Calu3 (cell line): ENCODE measurements around the gene OCSTAMP. TPM values are rescaled to one million over a fixed set of nuclear protein-coding genes. Genes with fewer than 3 reads are reported as not detected.

ENCODE experiments used
- BruUV-seq: library from RNA; stranded (reverse); fragments of 400-500 nt; replicated peaks from 2 replicates; lab custom pipeline; 2021; lab: Mats Ljungman, UMichigan
- CTCF ChIA-PET: fragments of 300-600 bp; sonication (Branson Sonifier 250); formaldehyde crosslinking; loops from one replicate; lab custom pipeline; 2022; ENCODE audit warnings: antibody characterized with exemption; lab: Charles Lee
- DNase-seq: peaks from one replicate; pipeline ENCODE4 v3.0.0; 2022
- H3K27ac Mint-ChIP-seq: one replicate; pipeline ENCODE4 v1.8.0; 2022; ENCODE audit warnings: mixed read lengths; ENCODE audit not compliant: unreplicated experiment
- H3K27me3 Mint-ChIP-seq: one replicate; pipeline ENCODE4 v1.8.0; 2022; ENCODE audit warnings: mixed read lengths; ENCODE audit not compliant: unreplicated experiment
- H3K36me3 Mint-ChIP-seq: one replicate; pipeline ENCODE4 v1.8.0; 2022; ENCODE audit warnings: mild to moderate bottlenecking, moderate library complexity, mixed read lengths; ENCODE audit not compliant: insufficient read depth, unreplicated experiment
- H3K4me1 Mint-ChIP-seq: one replicate; pipeline ENCODE4 v1.8.0; 2022; ENCODE audit warnings: mild to moderate bottlenecking, low read depth, mixed read lengths; ENCODE audit not compliant: unreplicated experiment
- H3K4me3 Mint-ChIP-seq: one replicate; pipeline ENCODE4 v1.8.0; 2022; ENCODE audit warnings: mild to moderate bottlenecking, low read depth, moderate library complexity, mixed read lengths; ENCODE audit not compliant: unreplicated experiment
- H3K9me3 Mint-ChIP-seq: one replicate; pipeline ENCODE4 v1.8.0; 2022; ENCODE audit warnings: low read depth, mixed read lengths; ENCODE audit not compliant: unreplicated experiment
- CTCF ChIP-seq: fragments of 200-600 bp; IDR thresholded peaks from one replicate; pipeline ENCODE4 v1.8.0; 2022; ENCODE audit warnings: antibody characterized with exemption; ENCODE audit not compliant: unreplicated experiment
- intact Hi-C: fragments of 100-400 bp; cut with micrococcal nuclease; formaldehyde crosslinking; loops from one replicate; pipeline ENCODE4 v1.10.0; 2022; ENCODE audit not compliant: unreplicated experiment
- total RNA-seq: library from RNA; stranded (reverse); gene quantifications from 2 replicates; pipeline ENCODE4 v1.2.3, GENCODE V29; 2022

Gene OCSTAMP
- total RNA-seq, 1 experiment from 2014 or later = not detected

GRCh38 chr20:46586724-46587123 is 36.3 kb upstream of the OCSTAMP start:
- TF ChIP-seq CTCF = no peak
- H3K4me1 Mint-ChIP-seq = no peaks in the 10 kb centered on the region
- DNase-seq = no peak
- H3K4me3 Mint-ChIP-seq = no peak overlapping the region
- intact Hi-C loops = no loop called here
- CTCF ChIA-PET = no interaction called here
- BruUV-seq = no TSS peak
- no peak overlapping the region for H3K27ac Mint-ChIP-seq
- H3K9me3 Mint-ChIP-seq = no peaks in the 10 kb centered on the region
- no peaks in the 10 kb centered on the region for H3K36me3 Mint-ChIP-seq
- H3K27me3 Mint-ChIP-seq = peaks cover 4% of the 10 kb centered on the region

GRCh38 chr20:46584508-46584907 is 34.1 kb upstream of the OCSTAMP start:
- Mint-ChIP-seq H3K4me1 (no peaks in the 10 kb centered on the region), H3K36me3 (no peaks in the 10 kb centered on the region), H3K27me3 (peaks cover 15% of the 10 kb centered on the region), H3K4me3 (no peak overlapping the region), H3K9me3 (no peaks in the 10 kb centered on the region), H3K27ac (no peak overlapping the region)
- CTCF ChIA-PET = no interaction called here
- intact Hi-C loops = no loop called here
- TF ChIP-seq CTCF = no peak
- no peak for DNase-seq
- no TSS peak for BruUV-seq

- CTCF ChIA-PET = interaction anchor here (1.7 kb wide), 1 partner anchor 10 kb away, joined by 5 read pairs; no protein-coding TSS in a partner anchor
- no peak for TF ChIP-seq CTCF
- no TSS peak for BruUV-seq
- H3K9me3 Mint-ChIP-seq = no peaks in the 10 kb centered on the region
- intact Hi-C loops = no loop called here
- H3K4me3 Mint-ChIP-seq = no peak overlapping the region
- H3K27me3 Mint-ChIP-seq = peaks cover 15% of the 10 kb centered on the region
- no peaks in the 10 kb centered on the region for H3K36me3 Mint-ChIP-seq
- H3K27ac Mint-ChIP-seq = no peak overlapping the region
- H3K4me1 Mint-ChIP-seq = no peaks in the 10 kb centered on the region
- DNase-seq = no peak
These were observed 33.2 kb upstream of the OCSTAMP start for GRCh38 chr20:46583411-46584214.

DNA sequence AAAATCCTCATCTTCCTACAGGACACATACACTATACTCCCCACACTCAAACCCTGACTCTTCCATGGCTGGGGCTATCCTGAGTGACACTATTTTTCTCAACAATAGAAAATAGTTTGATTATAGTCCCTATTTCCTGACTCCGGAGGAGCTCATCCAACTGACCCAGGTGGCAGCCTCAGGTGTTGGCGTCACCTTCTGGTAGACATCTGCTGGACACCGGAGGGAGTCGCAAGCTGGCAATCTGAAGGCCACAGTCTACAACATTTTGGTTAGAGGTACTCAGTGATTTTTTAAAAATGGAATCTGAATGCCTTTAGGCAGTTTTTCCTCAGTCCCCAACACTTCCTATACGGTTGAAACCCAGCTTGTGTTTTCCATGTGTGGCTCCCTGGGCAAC is 32.2 kb upstream of the OCSTAMP start:
- no peak for DNase-seq
- no peak for TF ChIP-seq CTCF

More for the DNA sequence above, 32.2 kb upstream of the OCSTAMP start:
- H3K36me3 Mint-ChIP-seq = no peaks in the 10 kb centered on the region
- no peak overlapping the region for H3K4me3 Mint-ChIP-seq
- peaks cover 15% of the 10 kb centered on the region for H3K27me3 Mint-ChIP-seq
- BruUV-seq = no TSS peak
- intact Hi-C loops = no loop called here
- CTCF ChIA-PET = interaction anchor here (0.8 to 1.7 kb wide), 6 partner anchors 9 to 157 kb away, joined by 3 to 13 read pairs (median 4); no protein-coding TSS in a partner anchor
- H3K4me1 Mint-ChIP-seq = no peaks in the 10 kb centered on the region
- H3K9me3 Mint-ChIP-seq = no peaks in the 10 kb centered on the region
- H3K27ac Mint-ChIP-seq = no peak overlapping the region
